HepG2 (cell line): Measurements from ENCODE around the gene C22orf39. TPM values are rescaled to one million over a fixed set of nuclear protein-coding genes. Genes with fewer than 3 reads are reported as not detected.

Experiments
- BHLHE40 ChIP-seq: IDR thresholded peaks from 2 replicates; pipeline ENCODE4 v1.6.1; 2011; ENCODE audit warnings: low read length, improper control_type of control experiment
- CHD4 ChIP-seq: fragments of 200-600 bp; sonication (generic); IDR thresholded peaks from 2 replicates; pipeline ENCODE4 v1.7.0; 2017; ENCODE audit warnings: mild to moderate bottlenecking, low read length, borderline replicate concordance
- DPF2 ChIP-seq: sonication (generic); formaldehyde crosslinking; IDR thresholded peaks from 2 replicates; pipeline ENCODE4 v1.4.0; 2020; ENCODE audit warnings: mild to moderate bottlenecking, low read depth, missing genetic modification reagents, borderline replicate concordance
- DZIP1 ChIP-seq: sonication (generic); formaldehyde crosslinking; IDR thresholded peaks from 2 replicates; pipeline ENCODE4 v1.5.0; 2020; ENCODE audit warnings: mild to moderate bottlenecking, missing genetic modification reagents
- FOXJ3 ChIP-seq: sonication (generic); formaldehyde crosslinking; IDR thresholded peaks from 2 replicates; pipeline ENCODE4 v1.4.0; 2020; ENCODE audit warnings: missing genetic modification reagents, mild to moderate bottlenecking, borderline replicate concordance
- GMEB1 ChIP-seq: sonication (generic); formaldehyde crosslinking; IDR thresholded peaks from 2 replicates; pipeline ENCODE4 v1.5.1; 2020; ENCODE audit warnings: missing genetic modification reagents, mild to moderate bottlenecking, borderline replicate concordance
- KAT8 ChIP-seq: IDR thresholded peaks from 2 replicates; pipeline ENCODE4 v1.6.1; 2016; ENCODE audit warnings: missing genetic modification reagents, missing compliant biosample characterization
- MEIS1 ChIP-seq: sonication (generic); formaldehyde crosslinking; IDR thresholded peaks from 2 replicates; pipeline ENCODE4 v1.9.0; 2021; ENCODE audit warnings: mild to moderate bottlenecking, missing genetic modification reagents, moderate library complexity, borderline replicate concordance
- MXD4 ChIP-seq: IDR thresholded peaks from 2 replicates; pipeline ENCODE4 v1.6.1; 2016; ENCODE audit warnings: mild to moderate bottlenecking, missing biosample characterization, missing genetic modification reagents
- PRDM10 ChIP-seq: sonication (generic); formaldehyde crosslinking; IDR thresholded peaks from 2 replicates; pipeline ENCODE4 v1.4.0; 2020; ENCODE audit warnings: low read depth, missing genetic modification reagents
- REST ChIP-seq, 2 experiments: IDR thresholded peaks; 2 replicates each; pipeline ENCODE4 v1.6.1; 2011 to 2012; ENCODE audit warnings: low read length in 2 of 2, borderline replicate concordance in 1 of 2, low read depth in 1 of 2, mild to moderate bottlenecking in 1 of 2, moderate library complexity in 1 of 2
- ZNF124 ChIP-seq: sonication (generic); formaldehyde crosslinking; IDR thresholded peaks from 2 replicates; pipeline ENCODE4 v1.4.0; 2020; ENCODE audit warnings: missing genetic modification reagents
- ZNF326 ChIP-seq: sonication (generic); formaldehyde crosslinking; IDR thresholded peaks from 2 replicates; pipeline ENCODE4 v1.4.0; 2020; ENCODE audit warnings: missing genetic modification reagents, borderline replicate concordance
- ZNF788 ChIP-seq: sonication (generic); formaldehyde crosslinking; IDR thresholded peaks from 2 replicates; pipeline ENCODE4 v1.5.0; 2020; ENCODE audit warnings: mild to moderate bottlenecking, missing genetic modification reagents, borderline replicate concordance
- polyA plus RNA-seq, 8 experiments: library from polyadenylated mRNA; depleted of rRNA in 3 of 8; stranded (reverse) in 7 of 8; unstranded in 1 of 8; fragments of >200 nt; fragmentation: Illumina TruSeq in 4 of 8; extraction: Trizol in 4 of 8; gene quantifications; 2 replicates each; pipeline versions ENCODE4 v1.2.1 to v1.2.3, GENCODE V29; 2011 to 2016; ENCODE audit warnings: low read depth in 4 of 8, missing spikeins in 1 of 8, mixed read lengths in 1 of 8; ENCODE audit not compliant: insufficient read depth in 1 of 8
- total RNA-seq, 5 experiments: library from RNA; depleted of rRNA; stranded (reverse); fragments of >200 nt; fragmentation: Illumina TruSeq; extraction: Trizol; gene quantifications; 2 replicates each; pipeline ENCODE4 v1.2.3, GENCODE V29; 2016; ENCODE audit warnings: low read depth in 1 of 5

The C22orf39 gene
- total and polyA plus RNA-seq, 2 of the 13 experiments (the other 11 are each of a cell fraction or from before 2014, with no cell fraction given), result 23.4 to 26.4 TPM

- TF ChIP-seq DZIP1 (CRISPR knock-in tag) (no peak), ZNF788 (0 out of 2 replicates have a peak, but pooled peaks have one; percentile 28), DPF2 (CRISPR knock-in tag) (no peak), ZNF124 (CRISPR knock-in tag) (no peak), BHLHE40 (peak; percentile 94), GMEB1 (no peak), CHD4 (no peak), KAT8 (peak; percentile 51; the same call in 1 of the 2 replicates), PRDM10 (CRISPR knock-in tag) (peak; percentile 99), MXD4 (CRISPR knock-in tag) (no peak), FOXJ3 (CRISPR knock-in tag) (no peak), ZNF326 (CRISPR knock-in tag) (no peak), REST (IDR thresholded peaks at IDR 0.05; ENCODE audit: borderline replicate concordance in 1 of 2, low read depth in 1 of 2, low read length in 2 of 2) (0 out of 4 replicates have a peak, but pooled peaks of 1 of the 2 experiments have one; percentile 6), MEIS1 (no peak)
These were observed 31.4 kb upstream of the C22orf39 start, which contains the start of gene UFD1 (continued) for GRCh38 chr22:19478901-19479354.
